ENCODE measurements around the gene TMEM106B. TPM values are rescaled to one million over a fixed set of nuclear protein-coding genes. Genes with fewer than 3 reads are reported as not detected.

TMEM106B gene
- total and polyA plus RNA-seq, 2 experiments from 2014 or later: 20.1 to 42.8 TPM

GRCh38 chr7:12269100-12269895 is 58.2 kb downstream of the TMEM106B start:
- no peaks in the 10 kb centered on the region for H3K9me3 Mint-ChIP-seq
- ATAC-seq: no peak
- Histone ChIP-seq H3K4me1 (ENCODE audit: insufficient read depth) (no peaks in the 10 kb centered on the region), H3K36me3 (ENCODE audit: insufficient read depth) (no peaks in the 10 kb centered on the region), H3K27ac (ENCODE audit: low read depth) (no peak overlapping the region), H3F3A (replicated peaks; ENCODE audit: low read depth) (no peaks in the 10 kb centered on the region), H3K79me2 (replicated peaks; ENCODE audit: insufficient read depth) (no peaks in the 10 kb centered on the region), H3K9me2 (ENCODE audit: insufficient read depth) (0 out of 2 replicates have a peak, but pooled peaks cover 2% of the 10 kb centered on the region), H2AFZ (no peak overlapping the region), H3K4me3 (no peak overlapping the region), H4K20me1 (replicated peaks; ENCODE audit: insufficient read depth) (no peaks in the 10 kb centered on the region), H3K27me3 (ENCODE audit: insufficient read depth) (no peaks in the 10 kb centered on the region), H3K4me2 (no peak overlapping the region)
- no peaks in the 10 kb centered on the region for H3K4me1 Mint-ChIP-seq
- no peaks in the 10 kb centered on the region for H3K27me3 Mint-ChIP-seq (ENCODE audit: insufficient read depth, low read depth, poor library complexity)
- TF ChIP-seq ETS1 (IDR thresholded peaks at IDR 0.05) (no peak), EZH2phosphoT487 (IDR thresholded peaks at IDR 0.05; ENCODE audit: unreplicated experiment) (no peak), STAT1 (IDR thresholded peaks at IDR 0.05; ENCODE audit: unreplicated experiment) (no peak), POLR2AphosphoS5 (IDR thresholded peaks at IDR 0.05; ENCODE audit: low read depth) (no peak), ZNF331 (CRISPR knock-in tag; IDR thresholded peaks at IDR 0.05; ENCODE audit: low read depth) (no peak)
- no peak overlapping the region for H3K4me3 Mint-ChIP-seq
- no peak overlapping the region for H3K27ac Mint-ChIP-seq
- no peaks in the 10 kb centered on the region for H3K36me3 Mint-ChIP-seq (ENCODE audit: low read depth)
- no peak for DNase-seq (ENCODE audit: low spot score)

GRCh38 chr7:12281038-12281437 is 69.9 kb downstream of the TMEM106B start:
- no peak overlapping the region for H3K27ac ChIP-seq (ENCODE audit: low read depth)
- Mint-ChIP-seq H3K4me3 (no peak overlapping the region), H3K27ac (peak overlapping the region; percentile 53; the same call in 1 of the 2 replicates), H3K27me3 (ENCODE audit: insufficient read depth, low read depth, poor library complexity) (no peaks in the 10 kb centered on the region), H3K4me1 (peaks cover 4% of the 10 kb centered on the region; the same call in 2 of the 3 replicates), H3K36me3 (ENCODE audit: low read depth) (no peaks in the 10 kb centered on the region), H3K9me3 (no peaks in the 10 kb centered on the region)
- H3K36me3 ChIP-seq (ENCODE audit: insufficient read depth): no peaks in the 10 kb centered on the region
- H4K20me1 ChIP-seq (replicated peaks; ENCODE audit: insufficient read depth): no peaks in the 10 kb centered on the region
- DNase-seq (ENCODE audit: low spot score): no peak
- H3K27me3 ChIP-seq (ENCODE audit: insufficient read depth): no peaks in the 10 kb centered on the region
- no peak for ATAC-seq
- H3K79me2 ChIP-seq (replicated peaks; ENCODE audit: insufficient read depth): no peaks in the 10 kb centered on the region
- H3K4me3 ChIP-seq: no peak overlapping the region
- H2AFZ ChIP-seq: no peak overlapping the region
- no peaks in the 10 kb centered on the region for H3K4me1 ChIP-seq (ENCODE audit: insufficient read depth)
- H3K4me2 ChIP-seq: no peak overlapping the region
- no peaks in the 10 kb centered on the region for H3F3A ChIP-seq (replicated peaks; ENCODE audit: low read depth)
- H3K9me2 ChIP-seq (ENCODE audit: insufficient read depth): peaks cover 6% of the 10 kb centered on the region; the same call in 1 of the 2 replicates
- no peak for TF ChIP-seq JUNB (IDR thresholded peaks at IDR 0.05; ENCODE audit: unreplicated experiment)
- TF ChIP-seq CTCF (conservative IDR thresholded peaks at IDR 0.05; ENCODE audit: low read depth in 2 of 2): no peak
- no peak for TF ChIP-seq REST (IDR thresholded peaks at IDR 0.05; ENCODE audit: unreplicated experiment)
- TF ChIP-seq ZNF114 (CRISPR knock-in tag; IDR thresholded peaks at IDR 0.05): no peak
- no peak for TF ChIP-seq ZNF331 (CRISPR knock-in tag; IDR thresholded peaks at IDR 0.05; ENCODE audit: low read depth)

All from GM23338 (cell line).